ENCODE results near the gene FAM171A1. TPM values are rescaled to one million over a fixed set of nuclear protein-coding genes. Genes with fewer than 3 reads are reported as not detected.

The FAM171A1 gene
- total and polyA plus RNA-seq, 2 experiments from 2014 or later = 24.4 to 29.5 TPM

- H3K9me2 ChIP-seq (replicated peaks; ENCODE audit: insufficient read depth) = no peaks in the 10 kb centered on the region
- no peak overlapping the region for H2AFZ ChIP-seq
- 92% methylated on average over 4 of the region's 4 CpGs for WGBS (ENCODE audit: low lambda C conversion rate, missing lambda C conversion rate)
- H3K36me3 ChIP-seq (replicated peaks; ENCODE audit: insufficient read depth, low read depth) = no peaks in the 10 kb centered on the region
- H3K9me3 ChIP-seq (ENCODE audit: low read depth) = no peaks in the 10 kb centered on the region
- peaks cover 16% of the 10 kb centered on the region for H3K79me2 ChIP-seq
- H3K4me2 ChIP-seq = no peak overlapping the region
- TF ChIP-seq EZH2 (IDR thresholded peaks at IDR 0.05; ENCODE audit: borderline replicate concordance) (no peak), EZH2phosphoT487 (IDR thresholded peaks at IDR 0.05; ENCODE audit: low read depth, severe bottlenecking, unreplicated experiment) (no peak), CTCF (IDR thresholded peaks at IDR 0.05; ENCODE audit: poor library complexity) (no peak)
- peaks cover 6% of the 10 kb centered on the region for H4K20me1 ChIP-seq (ENCODE audit: insufficient read depth, poor library complexity, severe bottlenecking)
- no peak for DNase-seq (ENCODE audit: low spot score)
- H3K4me3 ChIP-seq = no peak overlapping the region
- H3K27ac ChIP-seq = no peak overlapping the region
- no peaks in the 10 kb centered on the region for H3K27me3 ChIP-seq
- H3K4me1 ChIP-seq (ENCODE audit: insufficient read depth) = no peaks in the 10 kb centered on the region
Measured at GRCh38 chr10:15300697-15301096, 70.4 kb downstream of the FAM171A1 start.

- Histone ChIP-seq H3K4me1 (ENCODE audit: insufficient read depth) (no peaks in the 10 kb centered on the region), H4K20me1 (ENCODE audit: insufficient read depth, poor library complexity, severe bottlenecking) (peaks cover 10% of the 10 kb centered on the region), H3K27me3 (no peaks in the 10 kb centered on the region), H3K27ac (no peak overlapping the region), H3K79me2 (peaks cover 19% of the 10 kb centered on the region), H2AFZ (no peak overlapping the region), H3K36me3 (replicated peaks; ENCODE audit: insufficient read depth, low read depth) (no peaks in the 10 kb centered on the region), H3K9me3 (ENCODE audit: low read depth) (no peaks in the 10 kb centered on the region), H3K4me2 (no peak overlapping the region), H3K4me3 (no peak overlapping the region), H3K9me2 (replicated peaks; ENCODE audit: insufficient read depth) (no peaks in the 10 kb centered on the region)
- DNase-seq (ENCODE audit: low spot score) = no peak
- TF ChIP-seq EZH2phosphoT487 (IDR thresholded peaks at IDR 0.05; ENCODE audit: low read depth, severe bottlenecking, unreplicated experiment) (no peak), CTCF (IDR thresholded peaks at IDR 0.05; ENCODE audit: poor library complexity) (no peak), EZH2 (IDR thresholded peaks at IDR 0.05; ENCODE audit: borderline replicate concordance) (no peak)
- WGBS (ENCODE audit: low lambda C conversion rate, missing lambda C conversion rate) = 88% methylated on average over 2 of the region's 2 CpGs
Measured at GRCh38 chr10:15300145-15300544, 70.9 kb downstream of the FAM171A1 start.

GRCh38 chr10:15296701-15297100 is 74.4 kb downstream of the FAM171A1 start:
- peaks cover 10% of the 10 kb centered on the region for H4K20me1 ChIP-seq (ENCODE audit: insufficient read depth, poor library complexity, severe bottlenecking)
- no peak overlapping the region for H3K4me3 ChIP-seq
- no peaks in the 10 kb centered on the region for H3K4me1 ChIP-seq (ENCODE audit: insufficient read depth)
- peaks cover 15% of the 10 kb centered on the region for H3K79me2 ChIP-seq
- H3K9me3 ChIP-seq (ENCODE audit: low read depth) = no peaks in the 10 kb centered on the region
- no peaks in the 10 kb centered on the region for H3K9me2 ChIP-seq (replicated peaks; ENCODE audit: insufficient read depth)
- TF ChIP-seq EZH2 (IDR thresholded peaks at IDR 0.05; ENCODE audit: borderline replicate concordance) = no peak
- TF ChIP-seq CTCF (IDR thresholded peaks at IDR 0.05; ENCODE audit: poor library complexity) = no peak
- TF ChIP-seq EZH2phosphoT487 (IDR thresholded peaks at IDR 0.05; ENCODE audit: low read depth, severe bottlenecking, unreplicated experiment) = no peak
- H3K4me2 ChIP-seq = no peak overlapping the region
- H3K27ac ChIP-seq = no peak overlapping the region
- no peaks in the 10 kb centered on the region for H3K36me3 ChIP-seq (replicated peaks; ENCODE audit: insufficient read depth, low read depth)
- WGBS (ENCODE audit: low lambda C conversion rate, missing lambda C conversion rate) = 79% methylated on average over 6 of the region's 6 CpGs
- no peak for DNase-seq (ENCODE audit: low spot score)
- H3K27me3 ChIP-seq = no peaks in the 10 kb centered on the region
- H2AFZ ChIP-seq = no peak overlapping the region
